Endothelial cell of umbilical vein (primary cell): ENCODE measurements around the gene SSH3. TPM values are rescaled to one million over a fixed set of nuclear protein-coding genes. Genes with fewer than 3 reads are reported as not detected.

Experiments
- BruUV-seq: library from RNA; stranded (reverse); fragments of 400-500 nt; replicated peaks from 2 replicates; lab custom pipeline; 2021; lab: Mats Ljungman, UMichigan
- CTCF ChIA-PET: fragments of 300-600, 350-600 bp; sonication (Branson Sonifier 250); formaldehyde crosslinking; loops from one replicate; lab custom pipeline; 2021; ENCODE audit warnings: antibody characterized with exemption, inconsistent platforms; lab: Charles Lee
- POLR2A ChIA-PET: fragments of 300-600, 350-600 bp; sonication (Branson Sonifier 250); formaldehyde crosslinking; loops from one replicate; lab custom pipeline; 2021; ENCODE audit warnings: antibody characterized with exemption, inconsistent platforms; lab: Charles Lee
- DNase-seq: peaks from one replicate; pipeline ENCODE4 v3.0.0-alpha.2; 2011; ENCODE audit warnings: low read depth, low spot score
- FAIRE-seq: peaks from 2 replicates; lab custom pipeline; 2011; peaks lifted over from hg19 to GRCh38; lab: Jason Lieb, UNC
- H2AFZ ChIP-seq: 2 replicates; pipeline ENCODE4 v1.6.0; 2012; ENCODE audit warnings: low read depth, low read length, control low read depth, inconsistent platforms
- H3K27ac ChIP-seq: 2 replicates; pipeline ENCODE4 v1.5.1; 2011; ENCODE audit warnings: low read depth, mild to moderate bottlenecking, control low read depth, low read length, moderate library complexity; ENCODE audit not compliant: insufficient read depth
- H3K27me3 ChIP-seq, 2 experiments: 2 replicates each; pipeline versions ENCODE4 v1.6.0 to v1.6.1; 2011; ENCODE audit warnings: low read length in 2 of 2, mixed read lengths in 1 of 2; ENCODE audit not compliant: control insufficient read depth in 2 of 2, insufficient read depth in 2 of 2
- H3K36me3 ChIP-seq, 2 experiments: 2 replicates in 1 of 2; 3 replicates in 1 of 2; pipeline ENCODE4 v1.5.1; 2011; ENCODE audit warnings: low read length in 2 of 2, mild to moderate bottlenecking in 1 of 2, moderate library complexity in 1 of 2; ENCODE audit not compliant: control insufficient read depth in 2 of 2, insufficient read depth in 2 of 2; ENCODE audit errors: extremely low read depth in 1 of 2
- H3K4me1 ChIP-seq: 3 replicates; pipeline ENCODE4 v1.5.1; 2011; ENCODE audit warnings: mild to moderate bottlenecking, low read length; ENCODE audit not compliant: control insufficient read depth, insufficient read depth; ENCODE audit errors: extremely low read depth
- H3K4me2 ChIP-seq: 2 replicates; pipeline ENCODE4 v1.6.1; 2011; ENCODE audit warnings: low read length, control low read depth, mixed read lengths; ENCODE audit not compliant: insufficient read depth
- H3K4me3 ChIP-seq, 3 experiments: fragments of 200-600 bp in 1 of 3; sonication (generic), shearing (Covaris generic) in 1 of 3; replicated peaks in 1 of 3; 2 replicates each; pipeline ENCODE4 v1.5.1; 2011 to 2016; ENCODE audit warnings: control low read depth in 3 of 3, low read length in 3 of 3, mild to moderate bottlenecking in 2 of 3, inconsistent platforms in 1 of 3, low read depth in 1 of 3, moderate library complexity in 1 of 3; ENCODE audit not compliant: insufficient read depth in 1 of 3
- H3K79me2 ChIP-seq: 2 replicates; pipeline ENCODE4 v1.6.0; 2012; ENCODE audit warnings: low read length, inconsistent platforms; ENCODE audit not compliant: control insufficient read depth, insufficient read depth
- H3K9ac ChIP-seq: replicated peaks from 2 replicates; pipeline ENCODE3; 2011; ENCODE audit warnings: low read length, control low read depth; ENCODE audit not compliant: insufficient read depth; ENCODE audit errors: extremely low read depth
- H3K9me1 ChIP-seq: replicated peaks from 3 replicates; pipeline ENCODE4 v1.6.0; 2011; ENCODE audit warnings: mild to moderate bottlenecking, low read length; ENCODE audit not compliant: control insufficient read depth, insufficient read depth; ENCODE audit errors: extremely low read depth
- H3K9me3 ChIP-seq: replicated peaks from 2 replicates; pipeline ENCODE4 v1.5.1; 2012; ENCODE audit warnings: low read length, inconsistent platforms; ENCODE audit not compliant: control insufficient read depth, insufficient read depth
- H4K20me1 ChIP-seq: replicated peaks from 2 replicates; pipeline ENCODE3; 2011; ENCODE audit warnings: mild to moderate bottlenecking, low read length; ENCODE audit not compliant: control insufficient read depth, insufficient read depth; ENCODE audit errors: extremely low read depth
- EZH2 ChIP-seq: IDR thresholded peaks from 2 replicates; pipeline ENCODE4 v1.6.1; 2012; ENCODE audit warnings: borderline replicate concordance, low read depth, mild to moderate bottlenecking, moderate library complexity, low read length, inconsistent platforms; ENCODE audit not compliant: severe bottlenecking
- FOS ChIP-seq: IDR thresholded peaks from 2 replicates; pipeline ENCODE4 v1.6.1; 2011; ENCODE audit warnings: mild to moderate bottlenecking, low read length, moderate library complexity, borderline replicate concordance; ENCODE audit not compliant: insufficient read depth
- GATA2 ChIP-seq: IDR thresholded peaks from 2 replicates; pipeline ENCODE4 v1.7.0; 2011; ENCODE audit warnings: low read depth, mild to moderate bottlenecking, moderate library complexity, mixed read lengths, low read length; ENCODE audit not compliant: insufficient read length, insufficient read depth
- JUN ChIP-seq: IDR thresholded peaks from 2 replicates; pipeline ENCODE4 v1.6.1; 2011; ENCODE audit warnings: borderline replicate concordance, low read depth; ENCODE audit not compliant: insufficient read length, insufficient read depth
- MYC ChIP-seq: IDR thresholded peaks from one replicate; pipeline ENCODE4 v1.6.1; 2011; ENCODE audit warnings: mild to moderate bottlenecking, low read depth, low read length
- POLR2A ChIP-seq: IDR thresholded peaks from 2 replicates; pipeline ENCODE4 v1.6.1; 2012; ENCODE audit warnings: low read depth, mild to moderate bottlenecking, control low read depth, low read length
- POLR2AphosphoS5 ChIP-seq: IDR thresholded peaks from 2 replicates; pipeline ENCODE4 v1.6.1; 2012; ENCODE audit warnings: low read depth, mild to moderate bottlenecking, control low read depth, low read length, moderate library complexity; ENCODE audit not compliant: insufficient read depth
- dilution Hi-C: fragments of 300-500 bp; cut with MboI; formaldehyde crosslinking; loops from one replicate; pipeline ENCODE4 v1.15.0; 2019; ENCODE audit warnings: low sequenced_read_pairs; ENCODE audit not compliant: extremely low pct_ligation_motif_present
- intact Hi-C: fragments of 100-400 bp; cut with micrococcal nuclease; formaldehyde crosslinking; loops from one replicate; pipeline ENCODE4 v1.10.0; 2022
- polyA plus RNA-seq, 4 experiments: library from polyadenylated mRNA; depleted of rRNA in 3 of 4; stranded (reverse) in 3 of 4; unstranded in 1 of 4; fragments of >200 nt; gene quantifications; 2 replicates each; pipeline versions ENCODE4 v1.2.1 to v1.2.3, GENCODE V29; 2011 to 2012; ENCODE audit warnings: missing spikeins in 1 of 4
- total RNA-seq: library from RNA; stranded (reverse); gene quantifications from 2 replicates; pipeline ENCODE4 v1.2.3, GENCODE V29; 2021
- TF ChIP-seq, protein P1 (sequence below), 2 donors: IDR thresholded peaks; 1 replicate in 1 of 2; 2 replicates in 1 of 2; pipeline ENCODE4 v1.5.1; 2011; ENCODE audit warnings: low read length in 2 of 2, mild to moderate bottlenecking in 2 of 2, moderate library complexity in 2 of 2, control low read depth in 1 of 2, inconsistent platforms in 1 of 2, low read depth in 1 of 2; ENCODE audit not compliant: insufficient read depth in 1 of 2; ENCODE audit errors: extremely low read depth in 1 of 2
- TF ChIP-seq, protein P2 (sequence below): IDR thresholded peaks from 2 replicates; pipeline ENCODE4 v1.6.1; 2011; ENCODE audit not compliant: insufficient read depth, insufficient read length

SSH3 gene
- total and polyA plus RNA-seq, 2 donors (not counting 3 experiments of a cell fraction or from before 2014, with no cell fraction given), result 14.3 to 16.5 TPM

DNA sequence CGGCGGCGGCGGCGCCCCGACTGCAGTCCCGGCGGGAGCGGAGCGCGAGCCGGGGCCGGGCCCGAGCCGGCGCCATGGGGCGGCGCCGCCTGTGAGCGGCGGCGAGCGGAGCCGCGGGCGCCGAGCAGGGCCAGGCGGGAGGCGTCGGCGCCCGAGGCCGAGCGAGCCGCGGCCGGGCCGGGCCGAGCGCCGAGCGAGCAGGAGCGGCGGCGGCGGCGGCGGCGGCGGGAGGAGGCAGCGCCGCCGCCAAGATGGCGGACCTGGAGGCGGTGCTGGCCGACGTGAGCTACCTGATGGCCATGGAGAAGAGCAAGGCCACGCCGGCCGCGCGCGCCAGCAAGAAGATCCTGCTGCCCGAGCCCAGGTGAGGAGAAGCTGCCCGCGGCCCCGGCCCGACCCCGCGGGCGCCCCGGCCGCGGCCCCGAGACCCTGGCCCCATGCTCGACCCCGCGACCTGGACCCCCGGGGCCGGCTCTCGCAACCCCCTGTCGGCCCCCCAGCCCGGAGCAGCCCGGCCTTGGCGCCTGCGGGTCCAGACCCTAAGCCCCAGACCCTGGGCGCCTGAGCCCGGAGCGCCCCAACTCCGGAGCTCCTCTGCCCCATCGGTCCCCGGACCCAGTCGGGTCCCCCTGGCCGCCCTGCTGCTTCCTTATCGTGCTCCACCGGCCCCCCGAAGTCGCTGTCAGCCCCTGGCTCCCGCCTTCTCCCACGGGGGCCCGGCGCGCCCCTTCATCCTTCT, 36.7 kb upstream of the SSH3 start, which contains the start of gene GRK2:
TSS of gene GRK2 (plus strand) at position 25 of the 739 bp plus-strand sequence. CDS start at position 252, 227 bp downstream.
- dilution Hi-C loops, result no loop called here
- Histone ChIP-seq H3K4me1 (peaks cover 38% of the 10 kb centered on the region), H3K79me2 (peaks cover 48% of the 10 kb centered on the region), H3K9me3 (no peaks in the 10 kb centered on the region), H3K9me1 (no peaks in the 10 kb centered on the region), H3K36me3 (peaks cover 0 to 2% of the 10 kb centered on the region in 2 experiments), H3K4me2 (peak within 1 kb of the TSS; percentile 53), H3K27me3 (no peaks in the 10 kb centered on the region), H3K9ac (peak within 1 kb of the TSS; percentile 49), H3K4me3 (peak within 1 kb of the TSS; percentile 56 to 72 (median 69)), H3K27ac (no peak within 1 kb of the TSS), H2AFZ (peak within 1 kb of the TSS; percentile 29), H4K20me1 (no peaks in the 10 kb centered on the region)
- TF ChIP-seq, protein P1, sequence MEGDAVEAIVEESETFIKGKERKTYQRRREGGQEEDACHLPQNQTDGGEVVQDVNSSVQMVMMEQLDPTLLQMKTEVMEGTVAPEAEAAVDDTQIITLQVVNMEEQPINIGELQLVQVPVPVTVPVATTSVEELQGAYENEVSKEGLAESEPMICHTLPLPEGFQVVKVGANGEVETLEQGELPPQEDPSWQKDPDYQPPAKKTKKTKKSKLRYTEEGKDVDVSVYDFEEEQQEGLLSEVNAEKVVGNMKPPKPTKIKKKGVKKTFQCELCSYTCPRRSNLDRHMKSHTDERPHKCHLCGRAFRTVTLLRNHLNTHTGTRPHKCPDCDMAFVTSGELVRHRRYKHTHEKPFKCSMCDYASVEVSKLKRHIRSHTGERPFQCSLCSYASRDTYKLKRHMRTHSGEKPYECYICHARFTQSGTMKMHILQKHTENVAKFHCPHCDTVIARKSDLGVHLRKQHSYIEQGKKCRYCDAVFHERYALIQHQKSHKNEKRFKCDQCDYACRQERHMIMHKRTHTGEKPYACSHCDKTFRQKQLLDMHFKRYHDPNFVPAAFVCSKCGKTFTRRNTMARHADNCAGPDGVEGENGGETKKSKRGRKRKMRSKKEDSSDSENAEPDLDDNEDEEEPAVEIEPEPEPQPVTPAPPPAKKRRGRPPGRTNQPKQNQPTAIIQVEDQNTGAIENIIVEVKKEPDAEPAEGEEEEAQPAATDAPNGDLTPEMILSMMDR (IDR thresholded peaks at IDR 0.05; ENCODE audit: extremely low read depth in 1 of 2, insufficient read depth in 1 of 2, low read depth in 1 of 2, low read length in 2 of 2), result no peak
- TF ChIP-seq GATA2, result no peak
- TF ChIP-seq, protein P2, sequence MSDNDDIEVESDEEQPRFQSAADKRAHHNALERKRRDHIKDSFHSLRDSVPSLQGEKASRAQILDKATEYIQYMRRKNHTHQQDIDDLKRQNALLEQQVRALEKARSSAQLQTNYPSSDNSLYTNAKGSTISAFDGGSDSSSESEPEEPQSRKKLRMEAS, result no peak
- no peak for TF ChIP-seq FOS
- no peak for TF ChIP-seq POLR2AphosphoS5
- TF ChIP-seq MYC, result no peak
- no peak for TF ChIP-seq JUN
- TF ChIP-seq POLR2A, result no peak
- no peak for TF ChIP-seq EZH2
- FAIRE-seq (no peak), DNase-seq (no peak)
- intact Hi-C loops, result loop anchor here (1.0 to 10.0 kb wide), 4 partner anchors 11 to 238 kb away; partner anchors contain the start of genes CDK2AP2 and PITPNM1
- ChIA-PET CTCF (interaction anchor here (0.7 to 2.5 kb wide), 14 partner anchors 11 to 186 kb away, joined by 3 to 35 read pairs (median 5); partner anchors contain the start of gene ANKRD13D), POLR2A (interaction anchor here (1.0 kb wide), 2 partner anchors 27 to 87 kb away, joined by 3 to 4 read pairs; partner anchors contain the start of gene POLD4)
- no TSS peak for BruUV-seq
